ENCODE measurements around the gene CYLD.

Gene CYLD

GRCh38 chr16:50778284-50779163 is 36.6 kb downstream of the CYLD start:
- no peak for TF ChIP-seq CTCF (IDR thresholded peaks at IDR 0.05; ENCODE audit: low read depth, low read length)
- Histone ChIP-seq H3K27me3 (no peaks in the 10 kb centered on the region), H3K9me3 (no peaks in the 10 kb centered on the region), H3K36me3 (no peaks in the 10 kb centered on the region), H3K4me1 (no peaks in the 10 kb centered on the region), H3K4me3 (ENCODE audit: low read depth, low read length) (no peak overlapping the region)
- no peak for DNase-seq

- peak; percentile 29 for TF ChIP-seq CTCF (IDR thresholded peaks at IDR 0.05; ENCODE audit: low read depth, low read length)
- no peaks in the 10 kb centered on the region for H3K36me3 ChIP-seq
- no peaks in the 10 kb centered on the region for H3K27me3 ChIP-seq
- DNase-seq, result no peak
- no peak overlapping the region for H3K4me3 ChIP-seq (ENCODE audit: low read depth, low read length)
- no peaks in the 10 kb centered on the region for H3K4me1 ChIP-seq
- H3K9me3 ChIP-seq, result no peaks in the 10 kb centered on the region
These were observed 39.2 kb downstream of the CYLD start for GRCh38 chr16:50781043-50781442.

- TF ChIP-seq CTCF (IDR thresholded peaks at IDR 0.05; ENCODE audit: low read depth, low read length), result no peak
- no peak for DNase-seq
- no peaks in the 10 kb centered on the region for H3K36me3 ChIP-seq
These were observed 39.6 kb downstream of the CYLD start for GRCh38 chr16:50781518-50781917.

GRCh38 chr16:50789757-50790156 is 47.9 kb downstream of the CYLD start:
- Histone ChIP-seq H3K27me3 (no peaks in the 10 kb centered on the region), H3K9me3 (no peaks in the 10 kb centered on the region), H3K4me3 (ENCODE audit: low read depth, low read length) (no peak overlapping the region), H3K36me3 (no peaks in the 10 kb centered on the region), H3K4me1 (no peaks in the 10 kb centered on the region)
- no peak for DNase-seq
- TF ChIP-seq CTCF (IDR thresholded peaks at IDR 0.05; ENCODE audit: low read depth, low read length), result no peak

More at GRCh38 chr16:50781518-50781917, 39.6 kb downstream of the CYLD start:
- Histone ChIP-seq H3K27me3 (no peaks in the 10 kb centered on the region), H3K9me3 (no peaks in the 10 kb centered on the region), H3K4me3 (ENCODE audit: low read depth, low read length) (no peak overlapping the region), H3K4me1 (no peaks in the 10 kb centered on the region)

GRCh38 chr16:50791522-50791921 is 49.6 kb downstream of the CYLD start:
- H3K27me3 ChIP-seq, result no peaks in the 10 kb centered on the region
- no peaks in the 10 kb centered on the region for H3K36me3 ChIP-seq

More at GRCh38 chr16:50791522-50791921, 49.6 kb downstream of the CYLD start:
- no peaks in the 10 kb centered on the region for H3K9me3 ChIP-seq
- no peaks in the 10 kb centered on the region for H3K4me1 ChIP-seq
- DNase-seq, result no peak
- TF ChIP-seq CTCF (IDR thresholded peaks at IDR 0.05; ENCODE audit: low read depth, low read length), result no peak
- H3K4me3 ChIP-seq (ENCODE audit: low read depth, low read length), result no peak overlapping the region

All from BE2C (cell line).